GM21390 (cell line): ENCODE data around the gene ANKRD44.

Source experiments
- ATAC-seq: cut with Tn5 transposase; IDR thresholded peaks from one replicate; pipeline ENCODE4 v1.9.1; 2021; ENCODE audit not compliant: unreplicated experiment

ANKRD44 gene

DNA sequence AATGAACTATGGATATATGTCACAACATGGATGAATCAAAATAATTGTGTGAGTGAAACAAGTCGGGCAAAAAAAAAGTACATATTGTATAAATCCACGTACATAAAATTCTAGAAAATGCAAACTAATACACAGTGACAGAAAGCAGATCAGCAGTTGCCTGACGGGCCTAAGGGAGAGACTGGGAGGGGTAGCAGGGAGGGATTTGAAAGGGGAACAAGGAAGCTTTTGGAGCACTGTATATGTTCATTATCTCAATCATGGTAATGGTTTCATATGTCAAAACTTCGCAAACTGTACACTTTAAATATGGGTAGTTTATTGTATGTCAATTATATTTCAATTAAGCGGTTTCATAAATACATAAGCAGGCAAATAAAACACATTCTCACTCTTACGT is 153.8 kb downstream of the ANKRD44 start:
- ATAC-seq, result no peak

DNA sequence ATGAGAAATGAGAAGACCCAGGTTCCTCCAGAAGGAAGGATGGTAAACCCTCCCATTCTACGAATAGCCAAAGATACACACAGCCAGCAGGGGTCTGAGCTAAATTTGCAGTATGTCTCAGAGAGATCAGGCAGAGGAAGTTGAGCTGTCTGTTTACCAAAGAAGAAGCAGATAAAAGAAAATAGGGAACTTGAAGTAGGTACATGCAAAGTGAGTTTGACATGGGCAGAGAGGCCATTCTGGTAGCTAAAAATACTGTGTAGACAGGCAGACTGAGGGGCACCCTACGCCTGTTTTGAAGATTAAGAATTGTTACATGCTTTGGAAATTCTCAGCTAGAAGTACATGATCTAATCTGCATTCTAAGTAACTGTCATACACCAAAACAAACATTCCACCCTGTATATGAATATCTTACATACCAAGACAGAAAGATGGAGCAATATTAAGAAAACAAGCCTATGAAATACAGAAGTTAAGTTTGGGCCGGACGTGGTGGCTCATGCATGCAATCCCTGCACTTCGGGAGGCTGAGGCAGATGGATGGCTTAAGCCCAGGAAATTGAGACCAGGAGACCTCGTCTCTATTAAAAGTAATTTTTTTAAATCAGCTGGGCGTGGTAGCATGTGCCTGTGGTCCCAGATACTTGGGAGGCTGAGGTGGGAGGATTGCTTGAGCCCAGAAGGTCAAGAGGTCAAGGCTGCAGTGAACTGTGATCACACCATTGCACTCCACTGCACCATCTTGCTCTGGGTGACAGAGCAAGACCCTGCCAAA is 157.9 kb downstream of the ANKRD44 start:
- peak; percentile 87 for ATAC-seq

DNA sequence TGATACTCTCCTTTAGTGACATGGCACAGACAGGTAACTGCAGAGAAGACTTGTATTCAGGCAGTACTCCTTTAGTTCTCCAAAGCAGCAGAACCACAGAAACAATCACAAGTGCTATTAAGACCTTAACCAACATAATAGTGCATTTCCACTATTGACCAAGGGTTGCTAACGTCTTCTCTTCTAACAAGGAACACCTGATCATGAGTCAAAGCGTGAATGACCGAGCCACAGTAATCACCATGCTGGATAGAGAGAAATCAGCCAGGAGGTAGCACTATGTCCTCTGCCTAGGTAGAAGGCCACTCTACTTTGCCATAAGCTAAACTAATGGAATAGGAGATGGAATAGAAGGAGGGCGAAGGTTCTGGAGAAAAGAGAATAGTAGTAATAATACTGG is 161.0 kb downstream of the ANKRD44 start:
- no peak for ATAC-seq

DNA sequence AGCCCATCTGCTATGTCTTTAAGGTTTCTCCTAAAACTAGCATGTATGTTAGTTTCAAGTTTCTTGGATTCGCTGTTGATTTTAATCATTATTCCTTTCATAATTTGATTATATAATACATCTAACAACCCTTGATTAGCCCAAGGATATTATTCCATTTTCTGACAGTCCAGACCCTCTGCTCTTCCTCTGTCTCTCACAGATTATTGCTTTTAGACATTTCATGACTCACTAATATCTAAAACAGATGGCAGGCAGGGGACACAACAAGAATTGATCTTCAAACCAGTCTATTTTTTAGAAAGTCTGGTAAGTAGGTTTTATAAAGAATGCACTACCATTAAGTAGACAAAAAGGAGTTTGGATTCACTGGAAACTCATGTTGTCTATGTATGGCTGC is 162.2 kb downstream of the ANKRD44 start:
- ATAC-seq, result no peak

DNA sequence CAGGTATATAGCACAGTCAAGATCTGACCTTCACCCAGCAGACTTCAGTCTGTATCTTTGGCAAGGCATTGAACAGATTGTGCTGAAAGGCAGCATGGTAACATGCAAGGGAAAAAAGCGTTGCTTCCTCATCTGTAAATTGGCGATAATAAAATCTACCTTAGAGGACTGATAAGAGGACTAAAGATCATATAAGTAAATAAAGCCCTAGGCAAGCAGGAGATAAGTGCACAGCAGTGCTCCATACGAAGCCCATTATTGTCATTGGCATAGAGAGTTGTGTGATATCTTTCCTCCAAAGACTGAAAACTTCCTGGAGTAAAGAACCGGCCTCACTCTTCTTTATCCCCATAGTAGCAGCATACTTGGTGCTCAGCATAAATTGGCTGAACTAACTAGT is 162.6 kb downstream of the ANKRD44 start:
- ATAC-seq, result no peak

DNA sequence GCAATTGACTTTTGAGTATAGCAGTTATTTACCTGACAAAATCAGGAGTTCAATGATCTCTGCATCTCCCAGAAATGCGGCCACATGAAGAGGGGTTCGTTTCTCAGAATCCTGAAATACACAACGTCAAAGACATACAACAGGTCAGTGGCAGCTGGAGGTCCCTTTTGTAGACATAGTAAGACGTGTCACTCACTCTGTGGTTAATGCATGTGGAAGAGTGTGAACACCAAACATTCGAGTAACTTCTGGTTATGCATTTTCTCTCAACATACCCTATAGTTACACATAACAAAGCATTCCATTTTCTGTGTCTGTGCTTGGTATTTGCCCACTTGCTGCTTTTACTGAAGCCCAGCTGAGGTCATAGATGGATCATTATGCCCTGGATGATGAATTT is 163.6 kb downstream of the ANKRD44 start:
- no peak for ATAC-seq

DNA sequence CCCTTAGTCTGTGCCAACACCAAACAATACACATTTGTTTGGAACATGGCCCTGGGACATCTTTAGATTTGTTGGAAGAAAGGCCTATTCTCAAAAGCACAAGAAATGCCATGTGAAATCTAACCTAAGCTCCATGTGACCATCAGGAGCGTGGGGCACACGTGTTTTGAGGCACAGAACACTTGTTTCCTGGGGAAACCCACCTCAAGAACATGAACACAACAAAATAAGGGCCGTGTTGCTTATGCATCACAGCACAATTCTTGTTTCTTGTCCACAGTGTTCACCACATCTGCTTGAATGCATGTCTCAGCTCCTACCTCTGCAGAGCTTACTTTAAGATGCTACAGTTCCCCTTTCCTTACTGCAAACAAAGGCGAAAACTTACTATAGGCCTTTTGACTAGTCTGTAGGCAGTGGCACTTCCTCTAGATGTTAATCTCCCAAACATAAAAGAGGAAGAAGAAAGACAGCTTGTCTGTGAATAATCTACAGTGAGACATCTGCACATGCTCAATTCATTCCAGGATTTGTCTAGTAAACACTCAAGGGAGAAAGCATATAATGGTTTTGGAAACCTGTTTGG is 165.0 kb downstream of the ANKRD44 start:
- ATAC-seq, result peak; percentile 95

DNA sequence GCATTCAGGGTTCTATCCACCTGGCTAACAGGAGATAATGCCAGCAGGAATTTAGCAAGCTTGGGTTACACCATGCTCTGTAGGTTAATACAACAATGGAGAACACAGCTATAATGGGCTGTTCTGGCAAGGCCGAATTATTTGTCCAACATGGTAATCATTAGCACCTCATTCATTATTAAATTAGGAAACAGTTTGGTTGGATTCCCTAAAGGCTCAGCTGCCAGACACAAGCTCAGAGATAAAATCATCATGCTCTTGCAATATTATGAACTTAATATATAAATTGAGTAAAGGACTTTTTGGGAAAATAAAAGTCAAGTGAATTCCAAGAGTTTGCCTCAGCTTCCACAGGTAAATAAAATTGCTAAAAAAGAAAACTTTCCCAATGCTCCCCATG is 166.4 kb downstream of the ANKRD44 start:
- ATAC-seq, result no peak

DNA sequence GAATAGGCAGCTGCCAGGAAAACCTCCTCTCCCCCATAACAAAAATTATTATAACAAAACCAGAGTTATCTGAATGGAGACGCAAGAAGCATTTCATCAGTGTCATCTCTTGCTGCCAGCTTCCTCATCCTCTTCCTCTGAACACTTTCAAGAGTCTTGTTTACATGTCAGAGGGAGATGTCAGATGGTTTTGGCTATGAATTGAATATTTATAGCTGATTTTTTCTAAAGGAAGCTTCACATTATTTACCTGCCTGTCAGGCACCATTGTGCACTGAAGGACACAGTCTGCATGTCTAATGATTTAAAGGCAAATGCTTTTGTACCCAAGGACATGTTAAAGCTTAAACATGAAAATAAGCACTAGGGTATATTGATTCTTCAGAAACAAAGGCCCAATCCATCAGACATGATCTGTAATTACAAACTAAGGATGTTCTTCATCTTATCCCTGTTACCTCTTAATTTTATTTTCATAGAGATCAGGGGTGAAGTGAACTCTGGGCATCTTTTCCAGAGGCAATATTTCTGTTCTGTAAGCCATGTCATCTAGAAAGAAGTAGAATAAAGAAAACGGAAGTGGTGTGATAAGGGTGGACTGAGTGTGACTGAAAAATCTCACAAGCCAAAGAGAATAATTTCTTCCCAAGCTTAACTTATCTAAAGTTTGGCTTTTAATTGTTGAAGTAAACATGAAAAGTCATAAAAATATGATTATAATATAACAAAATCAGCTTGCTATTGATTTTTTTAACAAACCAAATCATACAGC is 168.7 kb downstream of the ANKRD44 start:
- no peak for ATAC-seq

DNA sequence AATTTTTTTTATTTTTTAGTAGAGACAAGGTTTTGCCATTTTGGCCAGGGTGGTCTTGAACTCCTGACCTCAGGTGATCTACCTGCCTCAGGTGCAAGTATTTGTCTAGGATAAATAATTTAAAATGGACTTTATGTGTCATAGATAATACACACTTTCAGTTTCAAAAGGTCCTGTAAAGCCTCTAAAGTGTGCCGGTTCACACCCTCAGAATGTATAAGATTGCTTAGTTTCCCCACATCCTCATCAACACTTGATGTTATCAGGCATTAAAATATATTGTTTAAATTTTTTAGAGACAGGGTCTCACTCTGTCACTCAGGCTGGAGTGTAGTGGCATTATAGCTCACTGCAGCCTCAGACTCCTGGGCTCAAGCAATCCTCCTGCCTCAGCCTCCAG is 170.5 kb downstream of the ANKRD44 start:
- ATAC-seq, result no peak

DNA sequence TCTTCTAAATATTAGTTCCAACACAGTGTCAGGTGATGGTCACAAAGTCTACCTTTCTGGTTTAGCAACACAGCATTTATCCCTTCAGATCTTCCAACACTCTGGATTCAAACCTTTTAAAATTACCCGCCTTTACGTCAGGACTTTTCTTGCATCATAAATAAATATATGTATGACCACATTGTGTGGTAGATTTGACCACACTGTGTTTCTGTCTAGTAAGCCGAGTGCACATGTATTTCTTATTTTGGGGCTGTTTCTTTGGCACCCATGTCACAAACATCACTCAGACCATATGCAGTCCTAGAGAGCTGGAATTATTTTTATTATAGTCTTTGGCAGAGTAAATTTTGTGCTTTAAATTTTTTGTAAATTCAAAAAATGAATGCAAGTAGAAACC is 172.1 kb downstream of the ANKRD44 start:
- ATAC-seq, result no peak

DNA sequence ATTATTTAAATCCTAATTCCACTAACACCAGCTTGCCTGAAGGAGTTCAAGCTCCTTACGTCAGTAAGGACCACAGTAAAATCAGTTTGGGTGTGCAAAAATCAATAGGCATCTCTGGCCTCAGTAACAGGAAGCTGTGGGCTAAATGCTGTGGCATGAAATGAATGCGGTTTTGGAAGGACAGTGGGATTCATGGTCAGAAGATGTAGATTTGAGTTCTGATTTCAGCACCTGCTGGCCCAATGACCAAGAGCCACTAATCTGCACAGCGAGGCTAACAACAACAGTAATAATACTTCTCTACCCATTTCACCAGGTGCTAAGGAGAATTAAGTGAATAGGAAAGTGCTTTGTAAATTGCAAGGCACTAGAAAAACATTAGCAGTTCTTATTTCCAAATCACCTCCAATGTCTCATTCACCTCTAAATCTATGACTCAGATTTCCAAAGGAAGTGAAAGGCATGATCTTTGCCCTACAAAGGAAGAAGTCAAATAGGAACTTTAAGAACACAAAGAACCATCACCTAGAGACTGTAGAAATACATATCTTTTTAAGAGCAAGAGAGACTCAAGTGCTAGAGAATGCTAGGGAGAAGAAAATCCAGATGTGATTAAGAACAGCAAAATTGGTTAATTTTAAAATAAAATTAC is 172.6 kb downstream of the ANKRD44 start:
- ATAC-seq, result no peak

DNA sequence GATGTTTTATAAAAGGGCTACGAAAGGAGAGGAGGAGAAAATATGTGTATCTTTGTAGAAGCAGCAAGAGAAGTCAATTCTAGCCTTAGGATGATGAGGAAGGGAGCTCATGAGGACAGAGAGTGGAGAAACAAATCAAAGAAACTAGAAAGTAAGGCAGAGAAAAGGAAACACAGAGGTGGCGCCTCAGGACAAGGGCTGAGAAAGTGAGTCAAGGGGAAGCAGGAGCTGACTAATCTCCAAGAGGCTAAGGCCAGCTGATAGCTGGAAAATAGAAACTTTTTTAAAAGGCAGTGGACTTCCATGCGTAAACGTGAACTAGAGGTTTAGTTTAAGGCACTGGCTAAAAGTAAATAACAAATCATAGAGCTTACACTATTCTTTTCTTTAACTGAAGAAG is 173.3 kb downstream of the ANKRD44 start:
- no peak for ATAC-seq

DNA sequence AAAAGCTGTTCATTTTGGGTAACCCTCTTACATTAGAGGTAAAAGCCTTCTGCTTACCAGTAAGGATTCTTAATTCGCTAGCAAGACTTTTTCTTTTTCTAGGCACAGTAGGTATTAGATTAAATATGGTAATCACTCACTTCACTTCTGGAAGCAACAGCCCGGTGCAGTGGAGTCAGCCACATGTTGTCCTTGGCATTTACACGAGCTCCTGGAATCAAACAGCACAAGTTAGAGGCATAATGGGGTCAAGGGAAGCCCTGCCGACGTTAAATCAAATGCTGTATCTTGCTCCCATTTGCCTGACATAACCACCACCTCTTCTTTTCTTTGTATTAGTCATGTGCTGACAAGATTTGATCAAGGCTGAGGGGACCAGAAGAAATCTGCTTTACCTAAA is 174.1 kb downstream of the ANKRD44 start:
- no peak for ATAC-seq

DNA sequence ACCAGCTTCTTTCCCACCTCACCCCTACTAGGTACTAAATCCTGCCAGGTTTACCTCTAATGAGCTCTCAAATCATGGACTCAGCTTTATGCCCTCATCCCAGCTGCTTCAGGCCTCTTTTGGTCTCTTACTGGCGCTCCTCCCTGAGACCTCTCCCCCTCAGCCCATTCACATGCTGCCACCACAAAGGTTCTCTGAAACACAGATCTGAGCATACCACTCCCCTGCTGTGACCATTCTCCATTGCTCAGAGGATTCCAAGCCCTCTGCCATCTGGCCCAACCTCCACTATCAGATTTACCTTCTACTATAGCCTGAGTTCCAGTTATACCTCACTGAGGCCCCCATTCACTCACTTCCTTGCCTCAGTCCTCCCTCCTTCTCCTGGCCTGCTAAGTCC is 174.8 kb downstream of the ANKRD44 start:
- no peak for ATAC-seq

DNA sequence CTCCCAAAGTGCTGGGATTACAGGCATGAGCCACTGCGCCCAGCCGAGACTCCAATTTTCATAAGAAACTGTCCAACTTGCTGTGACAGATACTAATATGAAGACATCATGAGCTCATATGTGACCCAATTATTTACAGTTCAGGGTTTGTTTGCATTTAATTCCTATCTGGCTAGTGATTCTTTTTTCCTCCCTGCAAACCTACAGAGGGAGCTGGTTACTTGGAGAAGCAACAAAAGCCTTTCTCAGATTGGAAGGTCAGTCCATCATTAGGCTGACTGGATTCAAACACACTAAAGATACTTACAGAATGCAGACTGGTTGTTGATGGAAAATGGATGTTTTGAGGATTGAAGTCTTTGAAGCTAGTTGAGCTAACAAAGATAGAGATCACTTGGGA is 176.4 kb downstream of the ANKRD44 start:
- ATAC-seq, result no peak

DNA sequence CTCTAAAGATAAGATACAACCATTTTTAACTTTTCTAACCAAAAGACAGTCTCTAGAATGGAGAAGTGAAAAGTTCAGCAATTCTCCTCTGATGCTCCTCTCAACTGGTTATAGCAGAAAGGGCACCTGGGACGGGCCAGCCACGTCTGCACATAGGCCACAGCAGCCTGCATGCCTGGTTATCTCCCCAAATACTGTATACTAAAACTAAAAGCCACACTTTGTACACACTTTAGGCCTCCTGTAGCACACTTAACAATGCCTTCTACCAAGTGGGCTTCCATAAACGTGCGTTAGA is 179.1 kb downstream of the ANKRD44 start:
- ATAC-seq, result peak; percentile 71

DNA sequence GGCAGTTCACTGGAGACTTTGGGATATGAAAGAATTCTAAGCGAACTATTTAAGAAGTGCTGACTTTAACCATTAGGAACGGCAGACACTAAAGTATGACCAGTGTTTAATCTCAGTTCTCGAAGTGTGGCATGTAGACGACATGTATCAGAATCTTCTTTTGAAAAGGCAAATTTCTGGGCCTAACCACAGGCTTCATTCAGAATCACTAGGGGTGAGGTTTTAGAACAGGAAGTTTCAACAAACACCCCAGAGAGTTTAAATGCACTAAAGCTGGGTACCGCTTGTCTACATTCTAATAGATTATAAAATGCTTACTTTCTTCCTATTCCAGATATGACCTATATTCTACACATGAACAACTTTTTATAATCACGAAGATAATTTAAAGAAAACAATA is 180.3 kb downstream of the ANKRD44 start:
- peak; percentile 79 for ATAC-seq

DNA sequence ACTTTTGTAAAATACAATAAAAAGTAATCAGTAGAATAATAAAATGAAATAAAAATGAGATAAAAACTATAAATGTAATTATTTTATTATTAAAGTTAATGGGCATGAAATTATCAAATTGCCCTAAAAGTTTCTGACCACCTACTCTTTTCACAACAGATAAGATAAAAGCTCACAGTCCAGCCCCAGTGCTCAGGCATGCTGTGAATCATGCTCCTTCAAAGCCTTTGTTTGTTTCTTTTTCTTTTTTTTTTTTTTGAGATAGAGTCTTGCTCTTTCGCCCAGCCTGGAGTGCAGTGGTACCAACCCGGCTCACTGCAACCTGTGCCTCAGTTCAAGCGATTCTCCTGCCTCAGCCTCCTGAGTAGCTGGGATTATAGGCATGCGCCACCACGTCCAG is 181.7 kb downstream of the ANKRD44 start:
- ATAC-seq, result no peak

DNA sequence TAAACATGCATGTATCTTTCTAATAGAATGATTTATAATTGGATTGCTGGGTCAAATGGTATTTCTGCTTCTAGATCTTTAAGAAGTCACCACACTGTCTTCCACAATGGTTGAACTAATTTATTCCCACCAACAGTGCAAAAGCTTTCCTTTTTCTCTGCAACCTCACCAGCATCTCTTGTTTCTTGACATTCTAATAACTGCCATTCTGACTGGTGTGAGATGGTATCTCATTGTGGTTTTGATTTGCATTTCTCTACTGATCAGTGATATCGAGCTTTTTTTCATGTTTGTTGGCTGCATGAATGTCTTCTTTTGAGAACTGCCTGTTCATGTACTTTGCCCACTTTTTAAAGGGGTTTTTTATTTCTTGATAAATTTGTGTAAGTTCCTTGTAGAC is 182.5 kb downstream of the ANKRD44 start:
- no peak for ATAC-seq

DNA sequence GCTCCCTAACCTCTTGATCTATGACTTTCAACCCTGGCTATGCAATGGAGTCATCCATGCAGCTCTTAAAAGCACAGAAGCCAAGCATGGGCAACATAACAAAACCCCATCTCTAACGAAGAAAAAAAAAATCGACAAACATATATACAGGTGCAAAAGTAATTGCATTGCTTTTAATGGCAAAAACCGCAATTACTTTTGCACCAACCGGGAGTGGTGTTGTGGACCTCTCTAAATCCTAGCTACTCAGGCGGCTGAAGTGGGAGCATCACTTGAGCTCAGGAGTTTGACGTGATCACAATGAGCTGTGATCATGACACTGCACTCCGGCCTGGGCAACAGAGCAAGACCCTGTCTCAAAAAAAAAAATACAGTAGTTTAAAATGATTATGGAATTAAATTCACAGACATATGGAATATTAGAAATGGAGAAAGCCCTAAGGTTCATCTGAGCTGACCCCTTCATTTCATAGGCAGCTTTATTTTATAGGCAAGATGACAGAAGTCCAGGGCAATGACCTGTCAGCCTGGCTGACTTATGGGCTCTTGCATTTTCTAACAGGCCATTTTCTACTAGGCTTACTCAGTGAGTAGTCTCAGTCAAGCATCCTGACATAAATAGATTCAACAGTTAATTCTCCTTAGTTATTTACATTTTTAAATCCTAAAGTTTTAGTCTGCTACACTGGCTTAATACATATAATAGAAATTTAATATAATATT is 183.8 kb downstream of the ANKRD44 start:
- no peak for ATAC-seq
